IMR-90 (cell line): Measurements from ENCODE around the gene FXYD5. TPM values are rescaled to one million over a fixed set of nuclear protein-coding genes. Genes with fewer than 3 reads are reported as not detected.

Experiments
- ATAC-seq: fragments of 200-7000 bp; cut with Tn5 transposase; 2 replicates; pipeline ENCODE4 v1.9.1; 2020; ENCODE audit warnings: low read depth, mild to moderate bottlenecking, moderate library complexity
- BruUV-seq: library from RNA; stranded (reverse); fragments of 400-500 nt; replicated peaks from 2 replicates; lab custom pipeline; 2021; lab: Mats Ljungman, UMichigan
- CTCF ChIA-PET: fragments of 300-600 bp; formaldehyde crosslinking; extraction: SDS; loops from one replicate; lab custom pipeline; 2021; ENCODE audit warnings: antibody characterized with exemption; lab: Yijun Ruan, JAX
- POLR2A ChIA-PET: fragments of 300-600 bp; sonication (Branson Sonifier 250); formaldehyde crosslinking; loops from one replicate; lab custom pipeline; 2022; ENCODE audit warnings: antibody characterized with exemption; ENCODE audit not compliant: unreplicated experiment; lab: Charles Lee
- DNase-seq: peaks from one replicate; pipeline ENCODE4 v3.0.0; 2013
- H2AFZ ChIP-seq: replicated peaks from 2 replicates; pipeline ENCODE3; 2013; ENCODE audit warnings: low read length, mild to moderate bottlenecking; ENCODE audit not compliant: poor library complexity
- H2AK5ac ChIP-seq: 2 replicates; pipeline ENCODE4 v1.6.1; 2013; ENCODE audit warnings: low read depth, low read length, inconsistent platforms
- H2AK9ac ChIP-seq: replicated peaks from 2 replicates; pipeline ENCODE3; 2013; ENCODE audit warnings: mild to moderate bottlenecking, low read depth, low read length, moderate library complexity; ENCODE audit not compliant: poor library complexity
- H2BK120ac ChIP-seq: 2 replicates; pipeline ENCODE4 v1.6.1; 2013; ENCODE audit warnings: low read depth, low read length, inconsistent platforms
- H2BK15ac ChIP-seq: 3 replicates; pipeline ENCODE4 v1.6.1; 2013; ENCODE audit warnings: low read depth, low read length, inconsistent platforms
- H2BK20ac ChIP-seq: 2 replicates; pipeline ENCODE4 v1.6.1; 2013; ENCODE audit warnings: low read depth, mild to moderate bottlenecking, inconsistent platforms, low read length, moderate library complexity
- H2BK5ac ChIP-seq: 2 replicates; pipeline ENCODE4 v1.6.1; 2013; ENCODE audit warnings: mild to moderate bottlenecking, low read depth, low read length, inconsistent platforms; ENCODE audit not compliant: poor library complexity, severe bottlenecking
- H3K14ac ChIP-seq: replicated peaks from 2 replicates; pipeline ENCODE4 v1.6.1; 2013; ENCODE audit warnings: low read depth, low read length, inconsistent platforms
- H3K18ac ChIP-seq: 2 replicates; pipeline ENCODE4 v1.6.1; 2013; ENCODE audit warnings: low read depth, low read length, control low read depth
- H3K23ac ChIP-seq: 2 replicates; pipeline ENCODE4 v1.6.1; 2013; ENCODE audit warnings: low read depth, low read length, inconsistent platforms
- H3K27ac ChIP-seq: 2 replicates; pipeline ENCODE4 v1.5.1; 2013; ENCODE audit warnings: mild to moderate bottlenecking, control low read depth, low read length; ENCODE audit not compliant: insufficient read depth
- H3K27me3 ChIP-seq: 2 replicates; pipeline ENCODE4 v1.6.1; 2013; ENCODE audit warnings: low read length; ENCODE audit not compliant: control insufficient read depth, insufficient read depth
- H3K36me3 ChIP-seq: 2 replicates; pipeline ENCODE4 v1.6.1; 2013; ENCODE audit warnings: low read length, mixed read lengths; ENCODE audit not compliant: control insufficient read depth, insufficient read depth
- H3K4ac ChIP-seq: 2 replicates; pipeline ENCODE4 v1.6.1; 2013; ENCODE audit warnings: low read depth, low read length, inconsistent platforms
- H3K4me1 ChIP-seq: 2 replicates; pipeline ENCODE4 v1.6.1; 2013; ENCODE audit warnings: low read length, mixed read lengths; ENCODE audit not compliant: control insufficient read depth, insufficient read depth
- H3K4me2 ChIP-seq: 2 replicates; pipeline ENCODE4 v1.6.1; 2013; ENCODE audit warnings: low read depth, mild to moderate bottlenecking, control low read depth, low read length, moderate library complexity
- H3K4me3 ChIP-seq: 2 replicates; pipeline ENCODE4 v1.5.1; 2013; ENCODE audit warnings: low read depth, mild to moderate bottlenecking, control low read depth, low read length, moderate library complexity; ENCODE audit not compliant: insufficient read depth
- H3K56ac ChIP-seq: 2 replicates; pipeline ENCODE4 v1.6.1; 2013; ENCODE audit warnings: low read length, inconsistent platforms; ENCODE audit not compliant: insufficient read depth; ENCODE audit errors: extremely low read depth
- H3K79me1 ChIP-seq, 2 experiments: 2 replicates each; pipeline ENCODE4 v1.6.1; 2013; ENCODE audit warnings: low read length in 2 of 2, inconsistent platforms in 1 of 2, low read depth in 1 of 2
- H3K9ac ChIP-seq: 2 replicates; pipeline ENCODE4 v1.6.1; 2013; ENCODE audit warnings: low read depth, low read length, control low read depth
- H3K9me1 ChIP-seq: 2 replicates; pipeline ENCODE4 v1.6.1; 2013; ENCODE audit warnings: low read length, inconsistent platforms; ENCODE audit not compliant: insufficient read depth
- H3K9me3 ChIP-seq: 2 replicates; pipeline ENCODE4 v1.6.1; 2013; ENCODE audit warnings: low read length; ENCODE audit not compliant: control insufficient read depth, insufficient read depth
- H4K20me1 ChIP-seq: 2 replicates; pipeline ENCODE4 v1.6.1; 2013; ENCODE audit warnings: low read length, inconsistent platforms; ENCODE audit not compliant: insufficient read depth
- H4K5ac ChIP-seq: 2 replicates; pipeline ENCODE4 v1.6.1; 2013; ENCODE audit warnings: mild to moderate bottlenecking, low read depth, low read length, control low read depth
- H4K8ac ChIP-seq, 2 experiments: 2 replicates each; pipeline ENCODE4 v1.6.1; 2013; ENCODE audit warnings: low read depth in 2 of 2, low read length in 2 of 2, control low read depth in 1 of 2, inconsistent platforms in 1 of 2
- H4K91ac ChIP-seq: 2 replicates; pipeline ENCODE4 v1.6.1; 2013; ENCODE audit warnings: low read depth, low read length, inconsistent platforms; ENCODE audit not compliant: insufficient read depth
- CHD1 ChIP-seq: IDR thresholded peaks from 2 replicates; pipeline ENCODE4 v1.6.1; 2012; ENCODE audit warnings: low read depth, low read length, improper control_type of control experiment
- FOS ChIP-seq: fragments of 150-350 bp; IDR thresholded peaks from 2 replicates; pipeline ENCODE4 v1.6.1; 2016; ENCODE audit warnings: low read depth, low read length
- MAFK ChIP-seq: IDR thresholded peaks from 2 replicates; pipeline ENCODE4 v1.6.1; 2012; ENCODE audit warnings: low read depth, low read length, improper control_type of control experiment
- MAZ ChIP-seq: IDR thresholded peaks from 2 replicates; pipeline ENCODE4 v1.6.1; 2012; ENCODE audit warnings: low read depth, mild to moderate bottlenecking, low read length, improper control_type of control experiment, moderate library complexity, borderline replicate concordance
- NFE2L2 ChIP-seq: fragments of 150-350 bp; IDR thresholded peaks from 2 replicates; pipeline ENCODE4 v1.6.1; 2016; ENCODE audit warnings: low read depth, mild to moderate bottlenecking, low read length
- POLR2A ChIP-seq: IDR thresholded peaks from 2 replicates; pipeline ENCODE4 v1.6.1; 2012; ENCODE audit warnings: mild to moderate bottlenecking, low read depth, low read length
- RAD21 ChIP-seq: IDR thresholded peaks from 2 replicates; pipeline ENCODE4 v1.6.1; 2012; ENCODE audit warnings: low read length, improper control_type of control experiment
- RCOR1 ChIP-seq: IDR thresholded peaks from 2 replicates; pipeline ENCODE4 v1.6.1; 2012; ENCODE audit warnings: mild to moderate bottlenecking, low read length, improper control_type of control experiment; ENCODE audit not compliant: insufficient replicate concordance
- SMC3 ChIP-seq: fragments of 150-350 bp; IDR thresholded peaks from 2 replicates; pipeline ENCODE4 v1.6.1; 2016; ENCODE audit warnings: low read depth, mild to moderate bottlenecking, antibody characterized with exemption, low read length, moderate library complexity
- WGBS, 2 experiments: methylation state at CpG; one replicate each; pipeline versions ENCODE4 v1.1.5 to v1.1.7; 2013; ENCODE audit warnings: missing lambda C conversion rate in 2 of 2; ENCODE audit not compliant: insufficient read length in 1 of 2; ENCODE audit errors: extremely low coverage in 2 of 2; 5-methylcytosine and 5-hydroxymethylcytosine counted together
- dilution Hi-C: fragments of 300-500 bp; cut with HindIII; formaldehyde crosslinking; loops from one replicate; pipeline ENCODE4 v1.14.3; 2018; ENCODE audit warnings: low sequenced_read_pairs; ENCODE audit not compliant: unreplicated experiment
- in situ Hi-C: fragments of 300-500 bp; cut with MboI; formaldehyde crosslinking; loops from 3 replicates; pipeline ENCODE4 v1.14.3; 2019; ENCODE audit warnings: low sequenced_read_pairs, inconsistent platforms, mixed read lengths
- intact Hi-C: fragments of 100-400 bp; cut with micrococcal nuclease; formaldehyde crosslinking; loops from 2 replicates; pipeline ENCODE4 v1.10.0; 2022
- polyA plus RNA-seq, 3 experiments: library from polyadenylated mRNA; depleted of rRNA; stranded (reverse); fragments of >200 nt; gene quantifications; 2 replicates each; pipeline ENCODE4 v1.2.3, GENCODE V29; 2012; ENCODE audit warnings: low replicate concordance in 1 of 3
- total RNA-seq: library from RNA; depleted of rRNA; stranded (reverse); fragments of >200 nt; gene quantifications from 2 replicates; pipeline ENCODE4 v1.2.3, GENCODE V29; 2012
- TF ChIP-seq, protein P1 (sequence below): fragments of 150-350 bp; IDR thresholded peaks from 2 replicates; pipeline ENCODE4 v1.6.1; 2016; ENCODE audit warnings: low read depth, mild to moderate bottlenecking, low read length, moderate library complexity, borderline replicate concordance
- TF ChIP-seq, protein P2 (sequence below): fragments of 150-350 bp; IDR thresholded peaks from 2 replicates; pipeline ENCODE4 v1.6.1; 2017; ENCODE audit warnings: mild to moderate bottlenecking, antibody characterized with exemption, low read length, low read depth
- TF ChIP-seq, protein P3 (sequence below): conservative IDR thresholded peaks from 2 replicates; pipeline ENCODE4 v1.5.1; 2012; ENCODE audit warnings: mild to moderate bottlenecking, low read depth, low read length, improper control_type of control experiment

The FXYD5 gene
- total and polyA plus RNA-seq, 2 of the 4 experiments (the other 2 are of a cell fraction), result 53.6 to 245 TPM

DNA sequence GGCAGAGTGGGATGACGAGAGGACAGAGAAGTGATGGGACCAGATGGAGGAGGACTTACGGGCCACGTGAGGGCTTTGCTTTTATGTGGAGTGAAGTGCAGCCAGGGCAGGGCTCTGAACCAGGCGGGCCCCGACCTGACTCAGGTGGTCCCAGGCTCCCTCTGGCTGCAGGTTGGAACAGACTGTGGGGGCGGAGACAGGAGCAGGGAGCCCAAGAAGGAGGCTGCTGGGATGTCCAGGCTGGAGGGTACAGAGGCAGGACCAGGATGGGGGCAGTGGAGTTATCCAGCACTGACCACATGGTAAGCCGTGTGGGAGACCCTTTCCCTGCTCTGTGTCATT lies 2.1 kb downstream of the FXYD5 start:
- no peak overlapping the region for H3K18ac ChIP-seq
- ChIA-PET POLR2A (no interaction called here), CTCF (no interaction called here)
- H3K9me3 ChIP-seq, result peaks cover 1% of the 10 kb centered on the region; the same call in 1 of the 2 replicates
- H3K23ac ChIP-seq, result no peak overlapping the region
- H3K27me3 ChIP-seq, result no peaks in the 10 kb centered on the region
- 100% methylated on average over 1 of the region's 7 CpGs; no CpG with 5 or more reads in 1 of the 2 experiments for WGBS, 2 experiments
- H3K4me3 ChIP-seq, result no peak overlapping the region
- H3K27ac ChIP-seq, result no peak overlapping the region
- H2BK20ac ChIP-seq, result no peak overlapping the region
- H3K4me2 ChIP-seq, result no peak overlapping the region
- peaks cover 31% of the 10 kb centered on the region for H3K36me3 ChIP-seq
- H3K9me1 ChIP-seq, result peaks cover 8% of the 10 kb centered on the region; the same call in 1 of the 2 replicates
- no peak overlapping the region for H2BK15ac ChIP-seq
- BruUV-seq, result no TSS peak
- H4K20me1 ChIP-seq, result 0 out of 2 replicates have a peak, but pooled peaks cover 2% of the 10 kb centered on the region
- dilution Hi-C loops (no loop called here), in situ Hi-C loops (no loop called here), intact Hi-C loops (no loop called here)
- no peak overlapping the region for H2BK5ac ChIP-seq
- peak overlapping the region; percentile 3 for H2AK9ac ChIP-seq
- no peak overlapping the region for H4K5ac ChIP-seq
- H3K56ac ChIP-seq, result no peak overlapping the region
- H3K4me1 ChIP-seq, result peaks cover 9% of the 10 kb centered on the region
- ATAC-seq (no peak), DNase-seq (no peak)
- no peak overlapping the region for H4K8ac ChIP-seq
- no peak overlapping the region for H4K91ac ChIP-seq
- H3K4ac ChIP-seq, result no peak overlapping the region
- H3K9ac ChIP-seq, result no peak overlapping the region
- no peak overlapping the region for H3K14ac ChIP-seq
- H3K79me1 ChIP-seq, result peaks cover 8 to 42% of the 10 kb centered on the region in 2 experiments; a peak in 2 of 4 replicates
- no peak overlapping the region for H2AFZ ChIP-seq
- TF ChIP-seq CHD1 (no peak), SMC3 (no peak), POLR2A (no peak), RAD21 (no peak), MAFK (no peak), NFE2L2 (no peak), MAZ (no peak), FOS (no peak), RCOR1 (no peak)
- TF ChIP-seq, protein P1, sequence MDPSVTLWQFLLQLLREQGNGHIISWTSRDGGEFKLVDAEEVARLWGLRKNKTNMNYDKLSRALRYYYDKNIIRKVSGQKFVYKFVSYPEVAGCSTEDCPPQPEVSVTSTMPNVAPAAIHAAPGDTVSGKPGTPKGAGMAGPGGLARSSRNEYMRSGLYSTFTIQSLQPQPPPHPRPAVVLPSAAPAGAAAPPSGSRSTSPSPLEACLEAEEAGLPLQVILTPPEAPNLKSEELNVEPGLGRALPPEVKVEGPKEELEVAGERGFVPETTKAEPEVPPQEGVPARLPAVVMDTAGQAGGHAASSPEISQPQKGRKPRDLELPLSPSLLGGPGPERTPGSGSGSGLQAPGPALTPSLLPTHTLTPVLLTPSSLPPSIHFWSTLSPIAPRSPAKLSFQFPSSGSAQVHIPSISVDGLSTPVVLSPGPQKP, result no peak
- TF ChIP-seq, protein P2, sequence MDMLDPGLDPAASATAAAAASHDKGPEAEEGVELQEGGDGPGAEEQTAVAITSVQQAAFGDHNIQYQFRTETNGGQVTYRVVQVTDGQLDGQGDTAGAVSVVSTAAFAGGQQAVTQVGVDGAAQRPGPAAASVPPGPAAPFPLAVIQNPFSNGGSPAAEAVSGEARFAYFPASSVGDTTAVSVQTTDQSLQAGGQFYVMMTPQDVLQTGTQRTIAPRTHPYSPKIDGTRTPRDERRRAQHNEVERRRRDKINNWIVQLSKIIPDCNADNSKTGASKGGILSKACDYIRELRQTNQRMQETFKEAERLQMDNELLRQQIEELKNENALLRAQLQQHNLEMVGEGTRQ, result no peak
- TF ChIP-seq, protein P3, sequence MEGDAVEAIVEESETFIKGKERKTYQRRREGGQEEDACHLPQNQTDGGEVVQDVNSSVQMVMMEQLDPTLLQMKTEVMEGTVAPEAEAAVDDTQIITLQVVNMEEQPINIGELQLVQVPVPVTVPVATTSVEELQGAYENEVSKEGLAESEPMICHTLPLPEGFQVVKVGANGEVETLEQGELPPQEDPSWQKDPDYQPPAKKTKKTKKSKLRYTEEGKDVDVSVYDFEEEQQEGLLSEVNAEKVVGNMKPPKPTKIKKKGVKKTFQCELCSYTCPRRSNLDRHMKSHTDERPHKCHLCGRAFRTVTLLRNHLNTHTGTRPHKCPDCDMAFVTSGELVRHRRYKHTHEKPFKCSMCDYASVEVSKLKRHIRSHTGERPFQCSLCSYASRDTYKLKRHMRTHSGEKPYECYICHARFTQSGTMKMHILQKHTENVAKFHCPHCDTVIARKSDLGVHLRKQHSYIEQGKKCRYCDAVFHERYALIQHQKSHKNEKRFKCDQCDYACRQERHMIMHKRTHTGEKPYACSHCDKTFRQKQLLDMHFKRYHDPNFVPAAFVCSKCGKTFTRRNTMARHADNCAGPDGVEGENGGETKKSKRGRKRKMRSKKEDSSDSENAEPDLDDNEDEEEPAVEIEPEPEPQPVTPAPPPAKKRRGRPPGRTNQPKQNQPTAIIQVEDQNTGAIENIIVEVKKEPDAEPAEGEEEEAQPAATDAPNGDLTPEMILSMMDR, result no peak
- H2AK5ac ChIP-seq, result no peak overlapping the region
- H2BK120ac ChIP-seq, result no peak overlapping the region
